ENCODE results near the gene PCLAF. TPM values are rescaled to one million over a fixed set of nuclear protein-coding genes. Genes with fewer than 3 reads are reported as not detected.
"Not testable (repeated sequence)": the region's sequence is repeated elsewhere in the genome, so short reads cannot be mapped to it uniquely, and the experiment has no call there.

PCLAF gene
- total and polyA plus RNA-seq, 2 of the 4 experiments (the other 2 are of a cell fraction) = 12.9 to 60.5 TPM

GRCh38 chr15:64371383-64371782 lies 9.9 kb downstream of the PCLAF start:
- H3K4ac ChIP-seq (ENCODE audit: low read depth, low read length); H3K4me3 ChIP-seq (ENCODE audit: insufficient read depth, low read depth, low read length); H3K56ac ChIP-seq (ENCODE audit: extremely low read depth, insufficient read depth, low read length); H3K18ac ChIP-seq (ENCODE audit: low read depth, low read length); H4K8ac ChIP-seq (ENCODE audit: low read depth in 2 of 2, low read length in 2 of 2); H3K4me2 ChIP-seq (ENCODE audit: low read depth, low read length); H3K27ac ChIP-seq (ENCODE audit: insufficient read depth, low read length); H3K9ac ChIP-seq (ENCODE audit: low read depth, low read length); H2BK20ac ChIP-seq (ENCODE audit: low read depth, low read length); dilution Hi-C loops (cut with HindIII; ENCODE audit: low sequenced_read_pairs, unreplicated experiment); H4K91ac ChIP-seq (ENCODE audit: insufficient read depth, low read depth, low read length); BruUV-seq (replicated peaks); H2BK5ac ChIP-seq (ENCODE audit: low read depth, low read length, poor library complexity, severe bottlenecking); H3K27me3 ChIP-seq (ENCODE audit: control insufficient read depth, insufficient read depth, low read length); DNase-seq; H2BK120ac ChIP-seq (ENCODE audit: low read depth, low read length); in situ Hi-C loops (cut with MboI; ENCODE audit: low sequenced_read_pairs); H4K5ac ChIP-seq (ENCODE audit: low read depth, low read length); H3K14ac ChIP-seq (replicated peaks; ENCODE audit: low read depth, low read length); H3K36me3 ChIP-seq (ENCODE audit: control insufficient read depth, insufficient read depth, low read length); H2AFZ ChIP-seq (replicated peaks; ENCODE audit: low read length, poor library complexity); CTCF ChIA-PET; H3K9me3 ChIP-seq (ENCODE audit: control insufficient read depth, insufficient read depth, low read length); ATAC-seq (ENCODE audit: low read depth); intact Hi-C loops (cut with micrococcal nuclease); H3K4me1 ChIP-seq (ENCODE audit: control insufficient read depth, insufficient read depth, low read length); H2BK15ac ChIP-seq (ENCODE audit: low read depth, low read length); H2AK5ac ChIP-seq (ENCODE audit: low read depth, low read length); H3K23ac ChIP-seq (ENCODE audit: low read depth, low read length); H4K20me1 ChIP-seq (ENCODE audit: insufficient read depth, low read length); H3K9me1 ChIP-seq (ENCODE audit: insufficient read depth, low read length); H2AK9ac ChIP-seq (replicated peaks; ENCODE audit: low read depth, low read length, poor library complexity): not testable (repeated sequence)
- POLR2A ChIA-PET (ENCODE audit: unreplicated experiment) = interaction anchor here (0.6 kb wide), 1 partner anchor 323 kb away, joined by 3 read pairs; no protein-coding TSS in a partner anchor
- peaks cover 0 to 35% of the 10 kb centered on the region in 2 experiments; a peak in 2 of 4 replicates for H3K79me1 ChIP-seq (ENCODE audit: low read depth in 1 of 2, low read length in 2 of 2)
- 98% methylated on average over 5 of the region's 8 CpGs; no CpG with 5 or more reads in 1 of the 2 experiments for WGBS, 2 experiments (ENCODE audit: extremely low coverage in 2 of 2, insufficient read length in 1 of 2)
